Hepatocyte (in vitro differentiated cells): ENCODE measurements around the gene NAIF1. TPM values are rescaled to one million over a fixed set of nuclear protein-coding genes. Genes with fewer than 3 reads are reported as not detected.

Experiments used
- DNase-seq: peaks from one replicate; pipeline ENCODE4 v3.0.0-alpha.2; 2016; ENCODE audit warnings: low spot score
- H2AFZ ChIP-seq: fragments of 200-600 bp; sonication (generic); 2 replicates; pipeline ENCODE4 v1.6.0; 2016; ENCODE audit warnings: antibody characterized with exemption, mild to moderate bottlenecking
- H3K27ac ChIP-seq: fragments of 200-600 bp; sonication (generic); 2 replicates; pipeline ENCODE4 v1.5.1; 2016; ENCODE audit warnings: mild to moderate bottlenecking
- H3K27me3 ChIP-seq: fragments of 200-600 bp; sonication (generic); 2 replicates; pipeline ENCODE4 v1.6.1; 2016
- H3K36me3 ChIP-seq: fragments of 200-600 bp; sonication (generic); replicated peaks from 2 replicates; pipeline ENCODE4 v1.5.1; 2016; ENCODE audit warnings: low read depth; ENCODE audit not compliant: insufficient read depth
- H3K4me1 ChIP-seq: fragments of 200-600 bp; sonication (generic); 2 replicates; pipeline ENCODE4 v1.5.1; 2016; ENCODE audit warnings: mild to moderate bottlenecking, moderate library complexity; ENCODE audit not compliant: insufficient read depth
- H3K4me2 ChIP-seq: fragments of 200-600 bp; sonication (generic); 2 replicates; pipeline ENCODE4 v1.6.0; 2016
- H3K4me3 ChIP-seq: fragments of 200-600 bp; sonication (generic); 2 replicates; pipeline ENCODE4 v1.5.1; 2016; ENCODE audit warnings: mild to moderate bottlenecking
- H3K79me2 ChIP-seq: fragments of 200-600 bp; sonication (generic); 2 replicates; pipeline ENCODE4 v1.6.0; 2017; ENCODE audit warnings: mild to moderate bottlenecking
- H3K9me2 ChIP-seq: fragments of 200-600 bp; sonication (generic); replicated peaks from 2 replicates; pipeline ENCODE4 v1.6.0; 2017; ENCODE audit warnings: mild to moderate bottlenecking; ENCODE audit not compliant: insufficient read depth
- H3K9me3 ChIP-seq: fragments of 200-600 bp; sonication (generic); 2 replicates; pipeline ENCODE4 v1.5.1; 2016; ENCODE audit warnings: low read depth, mild to moderate bottlenecking
- H4K20me1 ChIP-seq: fragments of 200-600 bp; sonication (generic); 2 replicates; pipeline ENCODE4 v1.6.0; 2016; ENCODE audit warnings: mild to moderate bottlenecking; ENCODE audit not compliant: insufficient read depth, poor library complexity, severe bottlenecking
- EZH2 ChIP-seq: fragments of 200-600 bp; sonication (generic); IDR thresholded peaks from 2 replicates; pipeline ENCODE4 v1.6.1; 2016; ENCODE audit warnings: antibody characterized with exemption, mild to moderate bottlenecking, borderline replicate concordance
- EZH2phosphoT487 ChIP-seq: fragments of 200-600 bp; sonication (generic); IDR thresholded peaks from one replicate; pipeline ENCODE4 v1.6.1; 2018; ENCODE audit warnings: antibody characterized with exemption, mild to moderate bottlenecking, low read depth, moderate library complexity; ENCODE audit not compliant: unreplicated experiment, severe bottlenecking
- WGBS: methylation state at CpG from one replicate; pipeline ENCODE4 v1.1.6; 2016; ENCODE audit warnings: low lambda C conversion rate; ENCODE audit errors: missing lambda C conversion rate; 5-methylcytosine and 5-hydroxymethylcytosine counted together
- polyA plus RNA-seq: library from polyadenylated mRNA; unstranded; fragments of >200 nt; fragmentation: Nextera tagmentation; extraction: Ambion mirVana; gene quantifications from 2 replicates; pipeline ENCODE4 v1.2.1, GENCODE V29; 2016
- total RNA-seq: library from RNA; depleted of rRNA; stranded (reverse); fragments of >200 nt; gene quantifications from 2 replicates; pipeline ENCODE4 v1.2.3, GENCODE V29; 2014
- TF ChIP-seq, protein P1 (sequence below): fragments of 200-600 bp; sonication (generic); IDR thresholded peaks from 2 replicates; pipeline ENCODE4 v1.5.1; 2016; ENCODE audit warnings: antibody characterized with exemption, mild to moderate bottlenecking; ENCODE audit not compliant: poor library complexity

NAIF1 gene
- total and polyA plus RNA-seq, 2 experiments from 2014 or later = 8.0 to 10.3 TPM

- no peaks in the 10 kb centered on the region for H3K36me3 ChIP-seq
- peaks cover 49% of the 10 kb centered on the region for H3K4me1 ChIP-seq
- no peaks in the 10 kb centered on the region for H3K9me2 ChIP-seq
- no peak overlapping the region for H3K27ac ChIP-seq
- 93% methylated on average over 3 of the region's 3 CpGs for WGBS
- no peak overlapping the region for H3K4me3 ChIP-seq
- no peaks in the 10 kb centered on the region for H3K27me3 ChIP-seq
- H2AFZ ChIP-seq = no peak overlapping the region
- no peaks in the 10 kb centered on the region for H4K20me1 ChIP-seq
- DNase-seq = no peak
- no peaks in the 10 kb centered on the region for H3K79me2 ChIP-seq
- TF ChIP-seq EZH2 = no peak
- no peak for TF ChIP-seq EZH2phosphoT487
- TF ChIP-seq, protein P1, sequence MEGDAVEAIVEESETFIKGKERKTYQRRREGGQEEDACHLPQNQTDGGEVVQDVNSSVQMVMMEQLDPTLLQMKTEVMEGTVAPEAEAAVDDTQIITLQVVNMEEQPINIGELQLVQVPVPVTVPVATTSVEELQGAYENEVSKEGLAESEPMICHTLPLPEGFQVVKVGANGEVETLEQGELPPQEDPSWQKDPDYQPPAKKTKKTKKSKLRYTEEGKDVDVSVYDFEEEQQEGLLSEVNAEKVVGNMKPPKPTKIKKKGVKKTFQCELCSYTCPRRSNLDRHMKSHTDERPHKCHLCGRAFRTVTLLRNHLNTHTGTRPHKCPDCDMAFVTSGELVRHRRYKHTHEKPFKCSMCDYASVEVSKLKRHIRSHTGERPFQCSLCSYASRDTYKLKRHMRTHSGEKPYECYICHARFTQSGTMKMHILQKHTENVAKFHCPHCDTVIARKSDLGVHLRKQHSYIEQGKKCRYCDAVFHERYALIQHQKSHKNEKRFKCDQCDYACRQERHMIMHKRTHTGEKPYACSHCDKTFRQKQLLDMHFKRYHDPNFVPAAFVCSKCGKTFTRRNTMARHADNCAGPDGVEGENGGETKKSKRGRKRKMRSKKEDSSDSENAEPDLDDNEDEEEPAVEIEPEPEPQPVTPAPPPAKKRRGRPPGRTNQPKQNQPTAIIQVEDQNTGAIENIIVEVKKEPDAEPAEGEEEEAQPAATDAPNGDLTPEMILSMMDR = no peak
- H3K4me2 ChIP-seq = no peak overlapping the region
- no peaks in the 10 kb centered on the region for H3K9me3 ChIP-seq
These were observed 13.0 kb downstream of the NAIF1 start for GRCh38 chr9:128054087-128054486.

DNA sequence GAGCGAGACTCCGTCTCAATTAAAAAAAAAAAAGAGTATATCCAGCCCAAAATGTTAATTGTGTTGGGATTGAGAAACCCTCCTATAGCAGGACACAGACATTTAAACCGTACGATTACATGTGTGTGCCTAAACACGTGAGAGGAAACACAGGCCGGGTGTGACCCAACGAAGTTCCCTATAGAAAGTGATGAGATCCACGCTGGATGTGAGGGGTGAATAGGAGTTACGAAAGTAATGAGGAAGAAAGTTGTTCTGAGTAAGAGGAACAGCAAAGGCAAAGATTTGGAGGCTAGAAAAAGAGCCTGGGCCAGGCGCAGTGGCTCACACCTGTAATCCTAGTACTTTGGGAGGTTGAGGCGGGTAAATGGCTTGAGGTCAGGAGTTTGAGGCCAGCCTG is 13.6 kb downstream of the NAIF1 start:
- H3K79me2 ChIP-seq = no peaks in the 10 kb centered on the region
- no peaks in the 10 kb centered on the region for H3K9me2 ChIP-seq
- TF ChIP-seq EZH2 (no peak), EZH2phosphoT487 (no peak)
- TF ChIP-seq, protein P1 = no peak
- H3K4me3 ChIP-seq = no peak overlapping the region
- H3K4me1 ChIP-seq = peaks cover 49% of the 10 kb centered on the region
- DNase-seq = no peak
- no peaks in the 10 kb centered on the region for H4K20me1 ChIP-seq
- 95% methylated on average over 11 of the region's 11 CpGs for WGBS
- H3K36me3 ChIP-seq = no peaks in the 10 kb centered on the region
- no peaks in the 10 kb centered on the region for H3K9me3 ChIP-seq
- H2AFZ ChIP-seq = no peak overlapping the region
- no peak overlapping the region for H3K27ac ChIP-seq
- no peaks in the 10 kb centered on the region for H3K27me3 ChIP-seq
- H3K4me2 ChIP-seq = no peak overlapping the region

DNA sequence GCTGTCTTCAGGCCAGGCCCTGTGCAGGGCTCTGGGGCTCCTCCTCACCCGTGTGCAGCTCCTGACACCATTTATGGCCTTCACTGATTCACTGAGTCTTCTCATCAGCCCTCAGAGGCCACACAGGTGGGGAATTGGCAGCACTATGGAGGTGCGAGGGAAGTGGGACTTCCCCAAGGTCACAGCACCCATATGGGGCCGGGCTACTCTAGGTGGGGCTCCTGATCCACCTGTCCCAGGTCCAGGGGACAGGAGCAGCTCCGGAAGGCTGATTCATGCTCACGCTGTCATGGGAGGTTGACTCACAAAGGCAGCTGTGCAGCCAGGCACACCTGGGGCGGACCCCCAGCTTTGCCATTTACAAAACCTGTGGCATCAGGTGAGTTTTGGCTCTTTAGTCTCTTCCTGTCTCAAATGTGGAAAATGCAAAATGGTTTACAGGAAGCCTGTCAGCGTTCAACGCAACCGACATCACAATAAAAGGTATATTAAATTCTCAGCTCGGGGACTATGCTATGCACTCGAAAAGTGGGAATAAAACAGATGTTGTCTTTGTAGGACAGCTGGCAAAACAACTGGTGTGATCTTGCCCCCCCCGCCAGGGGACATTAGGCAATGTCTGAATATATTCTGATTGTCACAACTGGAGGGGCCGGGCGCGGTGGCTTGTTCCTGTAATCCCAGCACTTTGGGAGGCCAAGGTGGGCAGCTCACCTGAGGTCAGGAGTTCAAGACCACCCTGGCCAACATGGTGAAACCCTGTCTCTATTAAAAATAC is 15.0 kb downstream of the NAIF1 start:
- TF ChIP-seq EZH2 (no peak), EZH2phosphoT487 (no peak)
- TF ChIP-seq, protein P1 = no peak
- DNase-seq = peak; percentile 85
- Histone ChIP-seq H3K27me3 (no peaks in the 10 kb centered on the region), H4K20me1 (no peaks in the 10 kb centered on the region), H3K4me2 (no peak overlapping the region), H2AFZ (no peak overlapping the region), H3K9me3 (no peaks in the 10 kb centered on the region), H3K4me3 (no peak overlapping the region), H3K9me2 (no peaks in the 10 kb centered on the region), H3K79me2 (no peaks in the 10 kb centered on the region), H3K36me3 (no peaks in the 10 kb centered on the region), H3K4me1 (peaks cover 44% of the 10 kb centered on the region), H3K27ac (peak overlapping the region; percentile 93)
- 82% methylated on average over 15 of the region's 15 CpGs for WGBS
